Measurements from ENCODE around the gene PITX3.

DNA sequence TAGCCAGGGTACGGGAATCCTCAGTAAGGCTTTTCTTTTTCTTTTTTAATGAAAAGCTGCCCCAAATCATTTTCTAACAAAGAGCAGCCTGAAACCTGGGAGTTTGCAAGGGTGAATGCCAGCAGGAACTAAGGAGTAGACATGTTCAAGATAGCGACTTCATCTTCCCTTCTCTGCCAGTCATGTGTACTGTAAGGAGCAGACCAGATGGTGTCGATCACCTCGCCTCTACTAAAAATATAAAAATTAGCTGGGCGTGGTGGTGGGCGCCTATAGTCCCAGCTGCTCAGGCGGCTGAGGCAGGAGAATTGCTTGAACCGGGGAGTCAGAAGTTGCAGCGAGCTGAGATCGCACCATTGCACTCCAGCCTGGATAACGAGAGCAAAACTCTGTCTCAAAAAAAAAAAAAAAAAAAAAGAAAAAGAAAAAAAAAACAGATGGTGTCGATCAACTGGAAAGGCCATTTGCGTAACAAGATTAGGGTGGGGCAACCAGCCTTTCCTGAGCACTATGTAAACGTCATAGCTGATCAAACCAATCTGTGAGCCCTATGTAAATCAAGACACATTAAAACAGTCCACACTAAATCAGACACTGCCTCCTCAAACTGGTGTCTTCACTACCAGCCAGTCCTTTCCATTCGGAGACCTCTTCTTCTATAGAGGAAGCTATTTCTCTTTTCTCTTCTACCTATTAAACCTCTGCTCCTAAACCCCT lies 55.3 kb downstream of the PITX3 start:
- TF ChIP-seq, protein P1, sequence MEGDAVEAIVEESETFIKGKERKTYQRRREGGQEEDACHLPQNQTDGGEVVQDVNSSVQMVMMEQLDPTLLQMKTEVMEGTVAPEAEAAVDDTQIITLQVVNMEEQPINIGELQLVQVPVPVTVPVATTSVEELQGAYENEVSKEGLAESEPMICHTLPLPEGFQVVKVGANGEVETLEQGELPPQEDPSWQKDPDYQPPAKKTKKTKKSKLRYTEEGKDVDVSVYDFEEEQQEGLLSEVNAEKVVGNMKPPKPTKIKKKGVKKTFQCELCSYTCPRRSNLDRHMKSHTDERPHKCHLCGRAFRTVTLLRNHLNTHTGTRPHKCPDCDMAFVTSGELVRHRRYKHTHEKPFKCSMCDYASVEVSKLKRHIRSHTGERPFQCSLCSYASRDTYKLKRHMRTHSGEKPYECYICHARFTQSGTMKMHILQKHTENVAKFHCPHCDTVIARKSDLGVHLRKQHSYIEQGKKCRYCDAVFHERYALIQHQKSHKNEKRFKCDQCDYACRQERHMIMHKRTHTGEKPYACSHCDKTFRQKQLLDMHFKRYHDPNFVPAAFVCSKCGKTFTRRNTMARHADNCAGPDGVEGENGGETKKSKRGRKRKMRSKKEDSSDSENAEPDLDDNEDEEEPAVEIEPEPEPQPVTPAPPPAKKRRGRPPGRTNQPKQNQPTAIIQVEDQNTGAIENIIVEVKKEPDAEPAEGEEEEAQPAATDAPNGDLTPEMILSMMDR (IDR thresholded peaks at IDR 0.05; ENCODE audit: insufficient read depth, low read length): no peak
- no peak for TF ChIP-seq POLR2AphosphoS5 (IDR thresholded peaks at IDR 0.05; ENCODE audit: low read depth)
